Esophagus squamous epithelium (tissue), 4 donors: ENCODE measurements around the gene IGF1R.

Experiments
- POLR2A ChIP-seq, 4 donors: fragments of 450-650 bp; IDR thresholded peaks; one replicate each; pipeline ENCODE4 v1.6.1; 2017; ENCODE audit warnings: antibody characterized with exemption in 4 of 4, mild to moderate bottlenecking in 4 of 4, moderate library complexity in 3 of 4
- TF ChIP-seq, protein P1 (sequence below), 6 experiments: fragments of 450-650 bp in 4 of 6; fragments of 200-600 bp in 2 of 6; sonication (generic) in 2 of 6; IDR thresholded peaks; one replicate each; pipeline ENCODE4 v1.5.1; 2016 to 2019; ENCODE audit warnings: antibody characterized with exemption in 6 of 6, mild to moderate bottlenecking in 4 of 6, moderate library complexity in 4 of 6

DNA sequence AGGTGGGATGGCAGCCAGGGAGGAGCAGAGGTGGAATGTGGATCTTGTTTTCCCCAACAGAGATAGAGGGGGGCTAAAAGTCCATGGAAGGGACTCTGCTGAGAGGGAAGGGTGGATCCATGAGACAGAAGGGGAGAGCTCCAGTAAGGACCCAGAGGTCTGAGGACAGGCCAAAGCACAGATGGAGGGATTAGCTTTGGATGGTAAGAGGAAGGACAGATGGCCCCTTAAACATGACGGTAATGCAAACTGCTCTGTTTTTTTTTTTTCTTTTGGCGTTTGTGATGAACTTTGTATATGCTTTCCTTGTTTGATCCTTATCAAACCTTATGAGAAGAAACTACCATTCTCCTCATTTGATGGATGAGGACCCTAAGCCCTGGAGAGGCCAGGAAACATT lies 96.2 kb downstream of the IGF1R start:
- TF ChIP-seq POLR2A (IDR thresholded peaks at IDR 0.05), result no peak
- TF ChIP-seq, protein P1, sequence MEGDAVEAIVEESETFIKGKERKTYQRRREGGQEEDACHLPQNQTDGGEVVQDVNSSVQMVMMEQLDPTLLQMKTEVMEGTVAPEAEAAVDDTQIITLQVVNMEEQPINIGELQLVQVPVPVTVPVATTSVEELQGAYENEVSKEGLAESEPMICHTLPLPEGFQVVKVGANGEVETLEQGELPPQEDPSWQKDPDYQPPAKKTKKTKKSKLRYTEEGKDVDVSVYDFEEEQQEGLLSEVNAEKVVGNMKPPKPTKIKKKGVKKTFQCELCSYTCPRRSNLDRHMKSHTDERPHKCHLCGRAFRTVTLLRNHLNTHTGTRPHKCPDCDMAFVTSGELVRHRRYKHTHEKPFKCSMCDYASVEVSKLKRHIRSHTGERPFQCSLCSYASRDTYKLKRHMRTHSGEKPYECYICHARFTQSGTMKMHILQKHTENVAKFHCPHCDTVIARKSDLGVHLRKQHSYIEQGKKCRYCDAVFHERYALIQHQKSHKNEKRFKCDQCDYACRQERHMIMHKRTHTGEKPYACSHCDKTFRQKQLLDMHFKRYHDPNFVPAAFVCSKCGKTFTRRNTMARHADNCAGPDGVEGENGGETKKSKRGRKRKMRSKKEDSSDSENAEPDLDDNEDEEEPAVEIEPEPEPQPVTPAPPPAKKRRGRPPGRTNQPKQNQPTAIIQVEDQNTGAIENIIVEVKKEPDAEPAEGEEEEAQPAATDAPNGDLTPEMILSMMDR (IDR thresholded peaks at IDR 0.05), result no peak
